Parathyroid adenoma (tissue), 2 donors: Measurements from ENCODE around the gene KRTAP5-3.

ENCODE experiments used
- H2AFZ ChIP-seq: fragments of 300-600 bp; sonication (generic); one replicate; pipeline ENCODE4 v1.7.0; 2017; ENCODE audit warnings: antibody characterized with exemption, mild to moderate bottlenecking
- H3K27ac ChIP-seq: fragments of 300-600 bp; sonication (generic); one replicate; pipeline ENCODE4 v1.7.0; 2017
- H3K27me3 ChIP-seq: fragments of 300-600 bp; sonication (generic); one replicate; pipeline ENCODE4 v1.7.0; 2017; ENCODE audit warnings: low read length; ENCODE audit not compliant: control insufficient read depth, insufficient read depth
- H3K36me3 ChIP-seq: fragments of 300-600 bp; sonication (generic); one replicate; pipeline ENCODE4 v1.7.0; 2017; ENCODE audit warnings: low read length; ENCODE audit not compliant: control insufficient read depth, insufficient read depth
- H3K4me1 ChIP-seq: fragments of 300-600 bp; sonication (generic); one replicate; pipeline ENCODE4 v1.7.0; 2017; ENCODE audit warnings: control low read depth
- H3K4me2 ChIP-seq: fragments of 300-600 bp; sonication (generic); one replicate; pipeline ENCODE4 v1.7.0; 2017; ENCODE audit warnings: low read length
- H3K4me3 ChIP-seq: fragments of 300-600 bp; sonication (generic); one replicate; pipeline ENCODE4 v1.7.0; 2017; ENCODE audit warnings: low read depth, low read length
- H3K79me2 ChIP-seq: fragments of 300-600 bp; sonication (generic); one replicate; pipeline ENCODE4 v1.7.0; 2017; ENCODE audit warnings: control low read depth
- H3K9ac ChIP-seq: fragments of 300-600 bp; sonication (generic); one replicate; pipeline ENCODE4 v1.7.0; 2017; ENCODE audit warnings: mild to moderate bottlenecking
- H3K9me3 ChIP-seq: fragments of 300-600 bp; sonication (generic); one replicate; pipeline ENCODE4 v1.7.0; 2017; ENCODE audit warnings: low read length; ENCODE audit not compliant: control insufficient read depth
- CTCF ChIP-seq: fragments of 300-600 bp; sonication (generic); IDR thresholded peaks from one replicate; pipeline ENCODE4 v1.7.0; 2017; ENCODE audit warnings: antibody characterized with exemption, mild to moderate bottlenecking
- donor health status: primary hyperparathyroidism.

KRTAP5-3 gene

GRCh38 chr11:1562469-1563148 is 45.7 kb downstream of the KRTAP5-3 start:
- no peaks in the 10 kb centered on the region for H3K36me3 ChIP-seq
- no peaks in the 10 kb centered on the region for H3K4me1 ChIP-seq
- no peaks in the 10 kb centered on the region for H3K27me3 ChIP-seq
- no peak overlapping the region for H3K27ac ChIP-seq
- H3K9ac ChIP-seq, result no peak overlapping the region
- no peak overlapping the region for H3K4me2 ChIP-seq
- no peak overlapping the region for H3K4me3 ChIP-seq
- TF ChIP-seq CTCF, result no peak
- H3K9me3 ChIP-seq, result no peaks in the 10 kb centered on the region
- H3K79me2 ChIP-seq, result no peaks in the 10 kb centered on the region
- H2AFZ ChIP-seq, result no peak overlapping the region

- Histone ChIP-seq H3K9ac (no peak overlapping the region), H3K27me3 (no peaks in the 10 kb centered on the region), H3K27ac (no peak overlapping the region), H3K4me3 (no peak overlapping the region), H3K4me1 (no peaks in the 10 kb centered on the region), H3K4me2 (no peak overlapping the region), H2AFZ (no peak overlapping the region), H3K36me3 (no peaks in the 10 kb centered on the region), H3K79me2 (no peaks in the 10 kb centered on the region), H3K9me3 (no peaks in the 10 kb centered on the region)
- TF ChIP-seq CTCF, result no peak
Measured at GRCh38 chr11:1561955-1562354, 46.3 kb downstream of the KRTAP5-3 start.

- Histone ChIP-seq H3K4me1 (no peaks in the 10 kb centered on the region), H3K4me2 (no peak overlapping the region), H3K9me3 (no peaks in the 10 kb centered on the region), H3K4me3 (no peak overlapping the region), H3K27ac (no peak overlapping the region), H3K27me3 (no peaks in the 10 kb centered on the region), H3K79me2 (no peaks in the 10 kb centered on the region), H3K36me3 (no peaks in the 10 kb centered on the region), H2AFZ (no peak overlapping the region), H3K9ac (no peak overlapping the region)
- no peak for TF ChIP-seq CTCF
Measured at GRCh38 chr11:1561266-1561665, 47.0 kb downstream of the KRTAP5-3 start.

GRCh38 chr11:1560649-1561251 is 47.5 kb downstream of the KRTAP5-3 start:
- Histone ChIP-seq H3K4me1 (no peaks in the 10 kb centered on the region), H3K9ac (no peak overlapping the region), H2AFZ (no peak overlapping the region), H3K36me3 (no peaks in the 10 kb centered on the region), H3K4me2 (no peak overlapping the region), H3K27ac (no peak overlapping the region), H3K9me3 (no peaks in the 10 kb centered on the region), H3K4me3 (no peak overlapping the region), H3K27me3 (no peaks in the 10 kb centered on the region), H3K79me2 (no peaks in the 10 kb centered on the region)
- no peak for TF ChIP-seq CTCF
